Stimulated activated naive CD8-positive, alpha-beta T cell treated with anti-CD3 and anti-CD28 coated beads, Interleukin-15, Interleukin-2, amounts not matched to agents 100 ng/mL and 50 ng/mL, for 24 hours (primary cell): Measurements from ENCODE around the gene JAG1.
"Not testable (repeated sequence)": the region's sequence is repeated elsewhere in the genome, so short reads cannot be mapped to it uniquely, and the experiment has no call there.

Source experiments
- H3K27ac Mint-ChIP-seq: one replicate; pipeline ENCODE4 v1.8.0; 2021; ENCODE audit warnings: mild to moderate bottlenecking, mixed read lengths
- H3K27me3 Mint-ChIP-seq: one replicate; pipeline ENCODE4 v1.8.0; 2021; ENCODE audit warnings: mixed read lengths
- H3K36me3 Mint-ChIP-seq: one replicate; pipeline ENCODE4 v1.8.0; 2021; ENCODE audit warnings: low read depth, mixed read lengths
- H3K4me1 Mint-ChIP-seq: one replicate; pipeline ENCODE4 v1.8.0; 2021; ENCODE audit warnings: low read depth, mixed read lengths
- H3K4me3 Mint-ChIP-seq: one replicate; pipeline ENCODE4 v1.8.0; 2021; ENCODE audit warnings: mild to moderate bottlenecking, mixed read lengths
- H3K9me3 Mint-ChIP-seq: one replicate; pipeline ENCODE4 v1.8.0; 2021; ENCODE audit warnings: mixed read lengths

The JAG1 gene

DNA sequence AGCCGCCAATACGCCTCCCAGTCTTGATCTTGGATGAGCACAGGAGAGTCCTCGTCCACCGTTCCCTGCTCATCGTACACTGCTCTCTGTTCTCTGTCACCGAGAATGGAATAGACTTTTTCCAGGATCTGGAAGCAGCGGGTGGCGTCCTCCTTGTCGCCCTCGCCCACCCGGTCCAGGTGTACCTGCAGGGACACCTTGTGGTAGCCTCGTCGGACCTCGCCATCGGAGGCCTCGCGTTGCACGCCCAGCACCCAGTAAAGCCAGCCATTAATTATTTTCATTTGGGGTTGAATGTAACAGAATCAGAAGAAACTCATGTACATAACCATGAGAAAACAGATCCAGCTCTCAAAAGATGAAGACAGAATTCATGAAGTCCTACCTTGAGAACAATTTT is 59.9 kb downstream of the JAG1 start:
- peaks cover 55% of the 10 kb centered on the region for H3K36me3 Mint-ChIP-seq
- no peaks in the 10 kb centered on the region for H3K9me3 Mint-ChIP-seq
- H3K4me3 Mint-ChIP-seq: no peak overlapping the region
- H3K27ac Mint-ChIP-seq: no peak overlapping the region
- H3K27me3 Mint-ChIP-seq: no peaks in the 10 kb centered on the region
- H3K4me1 Mint-ChIP-seq: no peaks in the 10 kb centered on the region

DNA sequence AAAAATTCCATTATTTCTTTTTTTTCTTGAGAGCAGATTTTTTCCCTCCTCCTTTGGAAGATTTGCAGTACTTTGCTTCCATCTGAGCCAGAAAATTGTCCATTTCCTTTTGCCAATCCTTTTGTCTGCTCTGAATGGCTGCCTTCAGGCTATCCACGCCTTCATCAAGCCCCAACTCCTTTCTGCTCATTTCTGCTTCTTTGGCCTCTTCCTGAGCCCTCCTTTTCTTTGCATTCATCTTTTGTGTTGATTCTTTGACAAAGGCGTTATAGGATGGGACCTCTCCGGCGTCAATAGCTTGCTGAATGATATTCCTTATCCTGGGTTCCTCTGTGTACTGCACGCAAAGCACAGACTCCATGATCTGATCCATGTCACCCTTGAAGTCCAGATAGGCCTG is 60.4 kb downstream of the JAG1 start:
- H3K27ac Mint-ChIP-seq, H3K4me3 Mint-ChIP-seq, H3K4me1 Mint-ChIP-seq, H3K27me3 Mint-ChIP-seq, H3K9me3 Mint-ChIP-seq: not testable (repeated sequence)
- peaks cover 55% of the 10 kb centered on the region for H3K36me3 Mint-ChIP-seq

- H3K9me3 Mint-ChIP-seq: no peaks in the 10 kb centered on the region
- H3K4me1 Mint-ChIP-seq: no peaks in the 10 kb centered on the region
- H3K27me3 Mint-ChIP-seq: no peaks in the 10 kb centered on the region
- H3K36me3 Mint-ChIP-seq: peaks cover 46% of the 10 kb centered on the region
- H3K27ac Mint-ChIP-seq: no peak overlapping the region
- H3K4me3 Mint-ChIP-seq: no peak overlapping the region
Measured at GRCh38 chr20:10611357-10611756, 62.4 kb downstream of the JAG1 start.

DNA sequence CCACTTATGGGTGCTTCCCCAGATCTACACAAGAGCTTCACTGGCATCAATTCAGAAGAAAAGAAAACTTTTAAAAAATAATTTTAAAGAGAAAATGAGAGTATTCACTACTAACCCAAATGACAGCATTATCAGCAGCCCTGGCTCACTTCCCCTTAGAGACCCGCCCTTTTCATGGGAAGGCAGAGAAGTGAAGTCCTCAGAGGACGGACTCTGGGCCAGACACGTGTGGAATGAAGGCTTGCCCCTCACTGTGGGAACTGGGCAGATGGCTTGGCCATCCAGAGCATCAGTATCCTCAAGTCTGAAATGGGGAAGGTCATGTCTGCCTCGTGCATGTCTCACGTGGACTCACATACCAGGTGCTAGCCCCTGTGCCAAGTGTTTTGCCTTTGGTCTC is 63.5 kb downstream of the JAG1 start:
- Mint-ChIP-seq H3K9me3 (no peaks in the 10 kb centered on the region), H3K36me3 (peaks cover 45% of the 10 kb centered on the region), H3K4me3 (no peak overlapping the region), H3K27me3 (no peaks in the 10 kb centered on the region), H3K27ac (no peak overlapping the region), H3K4me1 (no peaks in the 10 kb centered on the region)

DNA sequence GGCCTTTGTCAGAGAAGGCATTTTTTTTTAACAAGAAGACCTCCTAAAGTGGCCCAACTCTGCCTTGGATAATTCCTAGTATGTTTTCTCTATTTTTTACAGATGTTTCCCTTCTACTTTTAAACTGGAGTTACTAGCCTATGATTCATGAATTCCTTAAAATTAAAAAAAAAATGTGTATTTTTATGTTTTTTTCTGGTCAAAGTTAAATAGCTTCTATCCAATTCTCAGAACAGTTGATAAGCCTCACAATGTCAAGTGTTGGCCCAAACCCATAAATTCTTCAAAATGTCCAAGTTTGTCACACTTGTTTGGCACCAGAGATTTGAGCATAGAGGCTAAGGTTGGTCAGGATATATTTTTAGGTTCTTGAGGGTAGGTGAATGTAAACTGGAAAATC is 64.0 kb downstream of the JAG1 start:
- no peaks in the 10 kb centered on the region for H3K9me3 Mint-ChIP-seq
- no peak overlapping the region for H3K27ac Mint-ChIP-seq
- H3K36me3 Mint-ChIP-seq: peaks cover 45% of the 10 kb centered on the region
- no peak overlapping the region for H3K4me3 Mint-ChIP-seq
- no peaks in the 10 kb centered on the region for H3K27me3 Mint-ChIP-seq
- H3K4me1 Mint-ChIP-seq: no peaks in the 10 kb centered on the region

GRCh38 chr20:10609276-10609675 is 64.5 kb downstream of the JAG1 start:
- no peaks in the 10 kb centered on the region for H3K9me3 Mint-ChIP-seq
- no peak overlapping the region for H3K4me3 Mint-ChIP-seq
- peaks cover 44% of the 10 kb centered on the region for H3K36me3 Mint-ChIP-seq
- H3K27ac Mint-ChIP-seq: no peak overlapping the region
- no peaks in the 10 kb centered on the region for H3K27me3 Mint-ChIP-seq
- H3K4me1 Mint-ChIP-seq: no peaks in the 10 kb centered on the region

DNA sequence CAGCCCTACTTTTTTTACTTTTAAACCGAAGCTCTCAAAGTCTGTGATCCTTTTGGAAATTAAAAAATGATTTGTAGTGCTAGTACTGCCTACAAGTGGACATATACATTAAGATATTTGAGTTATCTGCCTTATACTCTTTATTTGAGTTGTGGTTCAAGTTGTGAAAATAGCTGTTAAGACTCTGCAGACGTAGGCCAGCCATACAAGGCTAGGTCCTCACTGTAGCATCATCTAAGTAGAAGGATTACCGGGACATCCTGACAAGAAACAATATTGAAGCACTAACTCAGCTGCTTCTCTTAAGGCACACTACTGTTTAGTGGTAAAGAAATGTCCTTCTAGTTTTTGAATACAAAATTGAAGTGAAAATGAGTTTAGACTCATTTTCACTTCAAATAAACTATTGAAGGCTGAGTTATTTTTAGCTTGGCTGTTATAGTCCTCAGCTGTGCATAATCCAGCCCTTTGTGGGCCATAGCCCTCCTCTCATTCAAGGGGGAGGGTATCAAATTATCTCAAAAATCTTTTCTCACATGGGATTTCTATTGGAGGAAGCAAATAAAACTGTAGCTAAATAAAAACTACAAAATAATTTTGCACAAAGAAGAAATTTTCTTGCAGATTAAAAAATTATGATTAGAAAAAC is 68.1 kb downstream of the JAG1 start:
- Mint-ChIP-seq H3K27ac (no peak overlapping the region), H3K4me3 (no peak overlapping the region), H3K27me3 (no peaks in the 10 kb centered on the region), H3K36me3 (peaks cover 33% of the 10 kb centered on the region), H3K4me1 (peaks cover 26% of the 10 kb centered on the region), H3K9me3 (no peaks in the 10 kb centered on the region)

- Mint-ChIP-seq H3K36me3 (peaks cover 28% of the 10 kb centered on the region), H3K4me3 (no peak overlapping the region), H3K4me1 (peaks cover 26% of the 10 kb centered on the region), H3K27ac (no peak overlapping the region), H3K27me3 (no peaks in the 10 kb centered on the region), H3K9me3 (no peaks in the 10 kb centered on the region)
Measured at GRCh38 chr20:10604865-10605440, 68.8 kb downstream of the JAG1 start.

GRCh38 chr20:10603971-10604864 is 69.6 kb downstream of the JAG1 start:
- no peaks in the 10 kb centered on the region for H3K27me3 Mint-ChIP-seq
- peak overlapping the region; percentile 50 for H3K27ac Mint-ChIP-seq
- H3K4me1 Mint-ChIP-seq: peaks cover 28% of the 10 kb centered on the region
- H3K4me3 Mint-ChIP-seq: no peak overlapping the region
- no peaks in the 10 kb centered on the region for H3K9me3 Mint-ChIP-seq
- H3K36me3 Mint-ChIP-seq: peaks cover 28% of the 10 kb centered on the region

DNA sequence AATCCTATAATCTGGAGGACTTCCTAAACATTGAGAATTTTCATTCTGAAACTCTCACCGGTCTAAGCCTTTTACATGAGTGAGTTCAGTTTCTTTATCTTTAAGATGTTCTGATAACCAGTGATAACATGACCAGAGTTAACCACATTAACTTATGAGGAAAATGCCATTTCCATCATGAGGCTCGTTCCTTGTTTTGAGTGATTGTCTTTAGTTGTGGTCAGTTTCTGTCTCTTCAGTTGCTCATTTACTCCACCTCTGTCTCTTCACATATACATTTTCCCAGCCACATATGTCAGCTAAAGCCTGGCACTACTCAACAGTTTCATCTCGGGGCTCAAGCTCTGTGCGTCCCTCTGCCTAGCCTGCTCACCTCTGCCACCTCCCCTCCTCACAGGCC is 70.4 kb downstream of the JAG1 start:
- H3K9me3 Mint-ChIP-seq: no peaks in the 10 kb centered on the region
- no peak overlapping the region for H3K4me3 Mint-ChIP-seq
- H3K27ac Mint-ChIP-seq: peak overlapping the region; percentile 50
- H3K27me3 Mint-ChIP-seq: no peaks in the 10 kb centered on the region
- H3K4me1 Mint-ChIP-seq: peaks cover 37% of the 10 kb centered on the region
- H3K36me3 Mint-ChIP-seq: peaks cover 28% of the 10 kb centered on the region

GRCh38 chr20:10602221-10602871 is 71.5 kb downstream of the JAG1 start:
- H3K4me1 Mint-ChIP-seq: peaks cover 38% of the 10 kb centered on the region
- no peaks in the 10 kb centered on the region for H3K9me3 Mint-ChIP-seq
- peak overlapping the region; percentile 71 for H3K27ac Mint-ChIP-seq
- no peaks in the 10 kb centered on the region for H3K27me3 Mint-ChIP-seq
- peaks cover 31% of the 10 kb centered on the region for H3K36me3 Mint-ChIP-seq
- H3K4me3 Mint-ChIP-seq: no peak overlapping the region

DNA sequence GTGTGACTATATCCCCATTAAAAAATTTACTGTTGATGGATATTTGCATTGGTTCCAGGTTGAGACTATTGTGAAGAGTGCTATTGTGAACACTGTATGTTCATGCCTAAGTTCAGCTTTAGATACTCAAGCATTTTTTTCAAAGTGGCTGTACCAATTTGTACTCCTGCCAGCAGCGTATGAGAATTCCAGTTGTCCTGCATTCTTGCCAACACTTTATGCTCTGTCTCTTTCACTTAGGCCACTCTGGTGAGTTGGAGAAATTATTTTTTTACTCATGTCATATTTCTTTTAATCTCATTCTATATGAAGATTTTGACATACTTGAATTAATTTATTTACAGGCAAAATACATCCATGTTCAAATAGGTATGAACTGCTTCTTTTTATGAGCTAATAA is 76.2 kb downstream of the JAG1 start:
- Mint-ChIP-seq H3K4me3 (no peak overlapping the region), H3K4me1 (peaks cover 28% of the 10 kb centered on the region), H3K27ac (no peak overlapping the region), H3K36me3 (peaks cover 18% of the 10 kb centered on the region), H3K27me3 (no peaks in the 10 kb centered on the region), H3K9me3 (no peaks in the 10 kb centered on the region)

- Mint-ChIP-seq H3K4me1 (peaks cover 18% of the 10 kb centered on the region), H3K4me3 (no peak overlapping the region), H3K36me3 (peaks cover 10% of the 10 kb centered on the region), H3K27ac (no peak overlapping the region), H3K9me3 (no peaks in the 10 kb centered on the region), H3K27me3 (no peaks in the 10 kb centered on the region)
Measured at GRCh38 chr20:10596710-10597121, 77.1 kb downstream of the JAG1 start.

DNA sequence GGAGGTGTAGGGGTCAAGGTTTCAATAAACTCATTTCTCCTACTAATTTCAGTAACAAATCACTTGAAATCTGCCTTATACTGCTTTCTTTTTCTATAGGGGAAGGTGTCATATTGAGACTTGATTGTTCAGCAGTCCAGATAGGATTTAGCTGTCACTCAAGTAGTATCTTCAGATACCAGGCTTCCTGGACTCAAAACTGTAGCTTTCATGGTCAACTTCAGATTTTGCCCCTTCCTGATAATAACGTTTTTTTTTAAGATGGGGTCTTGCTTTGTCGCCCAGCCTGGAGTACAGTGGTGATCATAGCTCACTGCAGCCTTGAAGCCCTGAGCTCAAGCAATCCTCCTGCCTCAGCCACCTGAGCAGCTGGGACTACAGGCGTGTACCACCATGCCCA is 77.8 kb downstream of the JAG1 start:
- H3K4me3 Mint-ChIP-seq: no peak overlapping the region
- H3K27me3 Mint-ChIP-seq: no peaks in the 10 kb centered on the region
- no peaks in the 10 kb centered on the region for H3K9me3 Mint-ChIP-seq
- H3K4me1 Mint-ChIP-seq: peaks cover 16% of the 10 kb centered on the region
- H3K36me3 Mint-ChIP-seq: peaks cover 10% of the 10 kb centered on the region
- no peak overlapping the region for H3K27ac Mint-ChIP-seq

DNA sequence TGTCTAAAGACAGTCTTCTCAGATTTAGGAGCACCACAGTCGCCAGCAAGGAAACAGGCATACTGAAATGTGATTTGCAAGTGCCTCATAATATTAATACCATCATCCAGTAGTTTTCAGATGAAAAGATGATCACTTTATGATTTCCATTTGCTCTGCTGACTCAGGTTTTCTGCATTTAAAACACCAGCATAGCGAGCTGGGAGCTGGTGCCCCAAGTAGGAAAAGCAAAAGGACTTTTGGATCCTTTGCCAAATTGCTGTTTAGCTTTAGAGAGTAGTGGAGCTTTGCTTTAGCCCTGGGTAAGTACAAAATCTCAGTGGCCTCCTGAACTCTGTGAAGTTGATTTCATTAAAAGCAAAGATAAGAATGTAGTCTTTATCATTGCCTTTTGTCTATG is 78.5 kb downstream of the JAG1 start:
- no peaks in the 10 kb centered on the region for H3K9me3 Mint-ChIP-seq
- no peak overlapping the region for H3K27ac Mint-ChIP-seq
- peaks cover 10% of the 10 kb centered on the region for H3K36me3 Mint-ChIP-seq

More for the DNA sequence above, 78.5 kb downstream of the JAG1 start:
- H3K27me3 Mint-ChIP-seq: no peaks in the 10 kb centered on the region
- no peak overlapping the region for H3K4me3 Mint-ChIP-seq
- peaks cover 16% of the 10 kb centered on the region for H3K4me1 Mint-ChIP-seq
